Astrocyte (in vitro differentiated cells and primary cell): ENCODE results near the gene SMG5. TPM values are rescaled to one million over a fixed set of nuclear protein-coding genes. Genes with fewer than 3 reads are reported as not detected.

ENCODE experiments used
- DNase-seq: peaks from one replicate; pipeline ENCODE4 v3.0.0-alpha.2; 2010; ENCODE audit warnings: low read depth
- FAIRE-seq: peaks from 2 replicates; lab custom pipeline; 2011; peaks lifted over from hg19 to GRCh38; lab: Jason Lieb, UNC
- H2AFZ ChIP-seq: 2 replicates; pipeline ENCODE4 v1.6.0; 2012; ENCODE audit warnings: low read depth, low read length, inconsistent platforms
- H3K27ac ChIP-seq: 2 replicates; pipeline ENCODE4 v1.5.1; 2011; ENCODE audit warnings: low read depth, low read length, inconsistent platforms
- H3K27me3 ChIP-seq: 2 replicates; pipeline ENCODE4 v1.6.0; 2011; ENCODE audit warnings: low read length, inconsistent platforms; ENCODE audit not compliant: insufficient read depth
- H3K36me3 ChIP-seq: 2 replicates; pipeline ENCODE4 v1.5.1; 2011; ENCODE audit warnings: low read length, inconsistent platforms; ENCODE audit not compliant: insufficient read depth
- H3K4me1 ChIP-seq: 2 replicates; pipeline ENCODE4 v1.5.1; 2011; ENCODE audit warnings: low read length, inconsistent platforms; ENCODE audit not compliant: insufficient read depth
- H3K4me2 ChIP-seq: 2 replicates; pipeline ENCODE4 v1.6.0; 2012; ENCODE audit warnings: low read length, inconsistent platforms
- H3K4me3 ChIP-seq: 2 replicates; pipeline ENCODE4 v1.5.1; 2011; ENCODE audit warnings: low read depth, mild to moderate bottlenecking, low read length, inconsistent platforms; ENCODE audit not compliant: insufficient read depth
- H3K79me2 ChIP-seq: 2 replicates; pipeline ENCODE4 v1.6.0; 2012; ENCODE audit warnings: mild to moderate bottlenecking, low read length, inconsistent platforms; ENCODE audit not compliant: insufficient read depth
- H3K9ac ChIP-seq: 2 replicates; pipeline ENCODE4 v1.6.0; 2012; ENCODE audit warnings: mild to moderate bottlenecking, low read length, inconsistent platforms
- H3K9me3 ChIP-seq: 2 replicates; pipeline ENCODE4 v1.5.1; 2012; ENCODE audit warnings: low read depth, mild to moderate bottlenecking, low read length, inconsistent platforms; ENCODE audit not compliant: insufficient read depth
- H4K20me1 ChIP-seq: 2 replicates; pipeline ENCODE4 v1.6.0; 2012; ENCODE audit warnings: low read length, inconsistent platforms; ENCODE audit not compliant: insufficient read depth
- H3K27ac Mint-ChIP-seq: one replicate; pipeline ENCODE4 v1.8.0; 2021; ENCODE audit warnings: mild to moderate bottlenecking, mixed read lengths; ENCODE audit not compliant: unreplicated experiment
- H3K27me3 Mint-ChIP-seq: one replicate; pipeline ENCODE4 v1.8.0; 2021; ENCODE audit warnings: low read depth, mixed read lengths; ENCODE audit not compliant: unreplicated experiment
- H3K36me3 Mint-ChIP-seq: one replicate; pipeline ENCODE4 v1.8.0; 2021; ENCODE audit warnings: low read depth, mixed read lengths; ENCODE audit not compliant: unreplicated experiment
- H3K4me1 Mint-ChIP-seq: one replicate; pipeline ENCODE4 v1.8.0; 2021; ENCODE audit warnings: low read depth, mixed read lengths; ENCODE audit not compliant: unreplicated experiment
- H3K4me3 Mint-ChIP-seq: one replicate; pipeline ENCODE4 v1.8.0; 2021; ENCODE audit warnings: mild to moderate bottlenecking, moderate library complexity, mixed read lengths; ENCODE audit not compliant: unreplicated experiment
- H3K9me3 Mint-ChIP-seq: one replicate; pipeline ENCODE4 v1.8.0; 2021; ENCODE audit warnings: mild to moderate bottlenecking, mixed read lengths; ENCODE audit not compliant: unreplicated experiment
- EZH2 ChIP-seq: IDR thresholded peaks from 2 replicates; pipeline ENCODE4 v1.6.1; 2012; ENCODE audit warnings: mild to moderate bottlenecking, low read length, inconsistent platforms; ENCODE audit not compliant: insufficient read depth
- total RNA-seq: library from RNA; stranded (reverse); gene quantifications from 2 replicates; pipeline ENCODE4 v1.2.1, GENCODE V29; 2021
- TF ChIP-seq, protein P1 (sequence below): IDR thresholded peaks from 2 replicates; pipeline ENCODE4 v1.5.1; 2011; ENCODE audit warnings: low read depth, mild to moderate bottlenecking, inconsistent platforms, low read length, moderate library complexity; ENCODE audit not compliant: insufficient read depth

Gene SMG5
- total RNA-seq, 1 donor from 2014 or later, result 81.4 TPM

DNA sequence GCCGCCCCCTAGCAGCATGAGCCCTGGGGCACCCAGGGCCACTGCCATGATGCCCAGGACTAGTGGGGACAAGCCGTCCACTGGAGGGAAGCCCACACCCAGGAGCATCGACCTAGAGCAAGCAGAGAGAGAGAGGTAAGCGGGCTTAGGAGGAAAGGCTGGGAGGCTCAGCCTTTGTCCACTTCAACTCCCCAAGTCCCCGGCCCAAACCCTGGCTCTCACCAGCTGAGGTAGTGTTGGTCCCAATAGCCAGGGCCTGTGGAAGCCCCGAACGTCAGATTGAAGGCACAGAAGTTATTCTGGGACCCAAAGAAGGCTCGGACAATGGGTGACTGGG lies 10.4 kb upstream of the SMG5 start:
- no peak overlapping the region for H2AFZ ChIP-seq
- no peaks in the 10 kb centered on the region for H3K9me3 Mint-ChIP-seq
- no peak overlapping the region for H3K4me3 ChIP-seq
- FAIRE-seq, result no peak
- H3K9ac ChIP-seq, result no peak overlapping the region
- H3K36me3 Mint-ChIP-seq, result peaks cover 11% of the 10 kb centered on the region
- no peaks in the 10 kb centered on the region for H3K27me3 Mint-ChIP-seq
- H3K4me3 Mint-ChIP-seq, result no peak overlapping the region
- no peaks in the 10 kb centered on the region for H4K20me1 ChIP-seq
- no peak overlapping the region for H3K27ac Mint-ChIP-seq
- no peaks in the 10 kb centered on the region for H3K4me1 Mint-ChIP-seq
- H3K27ac ChIP-seq, result no peak overlapping the region
- H3K9me3 ChIP-seq, result no peaks in the 10 kb centered on the region
- H3K27me3 ChIP-seq, result no peaks in the 10 kb centered on the region
- H3K36me3 ChIP-seq, result no peaks in the 10 kb centered on the region
- TF ChIP-seq, protein P1, sequence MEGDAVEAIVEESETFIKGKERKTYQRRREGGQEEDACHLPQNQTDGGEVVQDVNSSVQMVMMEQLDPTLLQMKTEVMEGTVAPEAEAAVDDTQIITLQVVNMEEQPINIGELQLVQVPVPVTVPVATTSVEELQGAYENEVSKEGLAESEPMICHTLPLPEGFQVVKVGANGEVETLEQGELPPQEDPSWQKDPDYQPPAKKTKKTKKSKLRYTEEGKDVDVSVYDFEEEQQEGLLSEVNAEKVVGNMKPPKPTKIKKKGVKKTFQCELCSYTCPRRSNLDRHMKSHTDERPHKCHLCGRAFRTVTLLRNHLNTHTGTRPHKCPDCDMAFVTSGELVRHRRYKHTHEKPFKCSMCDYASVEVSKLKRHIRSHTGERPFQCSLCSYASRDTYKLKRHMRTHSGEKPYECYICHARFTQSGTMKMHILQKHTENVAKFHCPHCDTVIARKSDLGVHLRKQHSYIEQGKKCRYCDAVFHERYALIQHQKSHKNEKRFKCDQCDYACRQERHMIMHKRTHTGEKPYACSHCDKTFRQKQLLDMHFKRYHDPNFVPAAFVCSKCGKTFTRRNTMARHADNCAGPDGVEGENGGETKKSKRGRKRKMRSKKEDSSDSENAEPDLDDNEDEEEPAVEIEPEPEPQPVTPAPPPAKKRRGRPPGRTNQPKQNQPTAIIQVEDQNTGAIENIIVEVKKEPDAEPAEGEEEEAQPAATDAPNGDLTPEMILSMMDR, result no peak
- TF ChIP-seq EZH2, result no peak
- peaks cover 10% of the 10 kb centered on the region for H3K4me1 ChIP-seq
- no peak overlapping the region for H3K4me2 ChIP-seq
- no peak for DNase-seq
- peaks cover 12% of the 10 kb centered on the region for H3K79me2 ChIP-seq

DNA sequence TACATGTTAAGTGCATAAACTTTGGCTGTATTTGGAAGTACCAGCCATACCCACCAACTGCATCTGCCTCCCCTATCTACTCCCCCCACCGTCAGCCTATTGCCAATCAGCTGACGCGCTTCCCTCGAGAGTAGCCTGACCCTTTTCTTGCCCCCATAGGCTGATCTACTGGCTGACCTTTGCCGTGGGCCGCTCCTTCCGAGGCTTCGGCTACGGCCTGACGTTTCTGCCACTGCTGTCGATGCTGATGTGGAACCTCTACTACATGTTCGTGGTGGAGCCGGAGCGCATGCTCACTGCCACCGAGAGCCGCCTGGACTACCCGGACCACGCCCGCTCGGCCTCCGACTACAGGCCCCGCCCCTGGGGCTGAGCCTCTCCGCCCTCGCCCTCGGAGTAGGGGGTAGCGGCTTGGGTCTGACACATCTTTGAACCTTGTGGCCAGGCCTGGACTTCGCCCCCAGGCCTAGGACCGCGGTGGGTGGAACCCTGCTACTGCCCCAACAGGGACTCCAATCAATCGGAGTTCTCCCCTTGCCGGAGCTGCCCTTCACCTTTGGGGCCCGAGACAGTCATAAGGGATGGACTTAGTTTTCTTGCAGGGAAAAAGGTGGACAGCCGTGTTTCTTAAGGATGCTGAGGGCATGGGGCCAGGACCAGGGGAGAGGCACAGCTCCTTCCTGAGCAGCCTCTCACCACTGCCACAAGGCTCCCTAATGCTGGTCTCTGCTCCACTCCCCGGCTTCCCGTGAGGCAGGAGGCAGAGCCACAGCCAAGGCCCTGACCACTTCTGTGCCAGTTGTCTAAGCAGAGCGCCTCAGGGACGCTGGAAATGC lies 8.8 kb upstream of the SMG5 start:
- Histone ChIP-seq H3K36me3 (no peaks in the 10 kb centered on the region), H3K4me1 (peaks cover 10% of the 10 kb centered on the region), H3K27me3 (no peaks in the 10 kb centered on the region), H3K9me3 (no peaks in the 10 kb centered on the region), H3K4me2 (peak overlapping the region; percentile 87), H2AFZ (peak overlapping the region; percentile 95), H3K79me2 (peaks cover 12% of the 10 kb centered on the region), H4K20me1 (no peaks in the 10 kb centered on the region), H3K27ac (peak overlapping the region; percentile 58), H3K4me3 (peak overlapping the region; percentile 75), H3K9ac (peak overlapping the region; percentile 82)
- Mint-ChIP-seq H3K36me3 (peaks cover 11% of the 10 kb centered on the region), H3K4me3 (peak overlapping the region; percentile 87), H3K27me3 (no peaks in the 10 kb centered on the region), H3K4me1 (no peaks in the 10 kb centered on the region), H3K9me3 (no peaks in the 10 kb centered on the region), H3K27ac (peak overlapping the region; percentile 75)
- TF ChIP-seq EZH2, result no peak
- TF ChIP-seq, protein P1, result no peak
- DNase-seq (peak; percentile 67), FAIRE-seq (no peak)

DNA sequence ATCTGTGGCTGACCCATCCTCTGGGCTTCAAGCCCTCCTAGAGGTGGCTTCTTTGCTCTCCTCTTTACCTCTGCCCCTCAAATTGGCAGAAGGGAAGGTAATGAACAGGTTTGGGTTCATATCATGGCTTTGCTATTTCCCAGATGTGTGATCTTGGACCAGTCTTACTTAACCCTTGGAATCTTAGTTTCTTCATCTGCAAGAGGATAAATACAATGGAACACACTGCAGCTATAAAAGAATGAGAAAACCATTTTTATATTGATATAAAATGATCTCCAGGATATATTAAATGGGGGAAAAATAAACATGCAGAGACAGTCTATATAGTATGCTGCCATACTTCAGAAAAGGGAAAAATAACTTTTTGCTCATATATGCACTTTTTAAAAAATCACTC lies 7.2 kb upstream of the SMG5 start:
- DNase-seq, result no peak
- H3K4me2 ChIP-seq, result no peak overlapping the region
- Mint-ChIP-seq H3K27me3 (no peaks in the 10 kb centered on the region), H3K36me3 (peaks cover 11% of the 10 kb centered on the region), H3K9me3 (no peaks in the 10 kb centered on the region), H3K4me1 (no peaks in the 10 kb centered on the region), H3K27ac (no peak overlapping the region), H3K4me3 (peak overlapping the region; percentile 22)
- peaks cover 4% of the 10 kb centered on the region for H3K4me1 ChIP-seq
- peaks cover 6% of the 10 kb centered on the region for H3K79me2 ChIP-seq
- H4K20me1 ChIP-seq, result no peaks in the 10 kb centered on the region
- no peaks in the 10 kb centered on the region for H3K9me3 ChIP-seq
- H3K27ac ChIP-seq, result no peak overlapping the region
- no peaks in the 10 kb centered on the region for H3K36me3 ChIP-seq
- no peaks in the 10 kb centered on the region for H3K27me3 ChIP-seq
- TF ChIP-seq, protein P1, result no peak
- no peak for TF ChIP-seq EZH2
- H3K9ac ChIP-seq, result no peak overlapping the region
- no peak overlapping the region for H2AFZ ChIP-seq
- H3K4me3 ChIP-seq, result no peak overlapping the region
- FAIRE-seq, result no peak
